ENCODE data around the gene LSM10.

The LSM10 gene

GRCh38 chr1:36389999-36390398 is 7.7 kb downstream of the LSM10 start:
- Histone ChIP-seq H3K4me2 (ENCODE audit: low read length) (peak overlapping the region; percentile 100), H3K4me3 (ENCODE audit: low read length) (peak overlapping the region; percentile 62), H3K4me1 (ENCODE audit: control insufficient read depth, low read length) (peaks cover 90% of the 10 kb centered on the region), H3K9me2 (replicated peaks; ENCODE audit: control insufficient read depth, low read length) (no peaks in the 10 kb centered on the region), H3K27me3 (ENCODE audit: control insufficient read depth, low read length) (no peaks in the 10 kb centered on the region), H3K27ac (ENCODE audit: low read depth, low read length) (peak overlapping the region; percentile 97), H3K79me2 (ENCODE audit: control insufficient read depth, low read length) (peaks cover 70% of the 10 kb centered on the region), H3K9me3 (ENCODE audit: control insufficient read depth, insufficient read depth, low read length) (no peaks in the 10 kb centered on the region), H4K20me1 (ENCODE audit: control insufficient read depth, insufficient read depth, low read depth, low read length) (no peaks in the 10 kb centered on the region), H3F3A (ENCODE audit: control insufficient read depth, insufficient read depth) (peaks cover 65% of the 10 kb centered on the region), H3K36me3 (ENCODE audit: control insufficient read depth, low read length) (peaks cover 86% of the 10 kb centered on the region)
- TF ChIP-seq, protein P1, sequence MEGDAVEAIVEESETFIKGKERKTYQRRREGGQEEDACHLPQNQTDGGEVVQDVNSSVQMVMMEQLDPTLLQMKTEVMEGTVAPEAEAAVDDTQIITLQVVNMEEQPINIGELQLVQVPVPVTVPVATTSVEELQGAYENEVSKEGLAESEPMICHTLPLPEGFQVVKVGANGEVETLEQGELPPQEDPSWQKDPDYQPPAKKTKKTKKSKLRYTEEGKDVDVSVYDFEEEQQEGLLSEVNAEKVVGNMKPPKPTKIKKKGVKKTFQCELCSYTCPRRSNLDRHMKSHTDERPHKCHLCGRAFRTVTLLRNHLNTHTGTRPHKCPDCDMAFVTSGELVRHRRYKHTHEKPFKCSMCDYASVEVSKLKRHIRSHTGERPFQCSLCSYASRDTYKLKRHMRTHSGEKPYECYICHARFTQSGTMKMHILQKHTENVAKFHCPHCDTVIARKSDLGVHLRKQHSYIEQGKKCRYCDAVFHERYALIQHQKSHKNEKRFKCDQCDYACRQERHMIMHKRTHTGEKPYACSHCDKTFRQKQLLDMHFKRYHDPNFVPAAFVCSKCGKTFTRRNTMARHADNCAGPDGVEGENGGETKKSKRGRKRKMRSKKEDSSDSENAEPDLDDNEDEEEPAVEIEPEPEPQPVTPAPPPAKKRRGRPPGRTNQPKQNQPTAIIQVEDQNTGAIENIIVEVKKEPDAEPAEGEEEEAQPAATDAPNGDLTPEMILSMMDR (IDR thresholded peaks at IDR 0.05; ENCODE audit: low read depth, low read length, poor library complexity, severe bottlenecking): no peak
- no peak for TF ChIP-seq EZH2phosphoT487 (IDR thresholded peaks at IDR 0.05; ENCODE audit: borderline replicate concordance, low read length)

DNA sequence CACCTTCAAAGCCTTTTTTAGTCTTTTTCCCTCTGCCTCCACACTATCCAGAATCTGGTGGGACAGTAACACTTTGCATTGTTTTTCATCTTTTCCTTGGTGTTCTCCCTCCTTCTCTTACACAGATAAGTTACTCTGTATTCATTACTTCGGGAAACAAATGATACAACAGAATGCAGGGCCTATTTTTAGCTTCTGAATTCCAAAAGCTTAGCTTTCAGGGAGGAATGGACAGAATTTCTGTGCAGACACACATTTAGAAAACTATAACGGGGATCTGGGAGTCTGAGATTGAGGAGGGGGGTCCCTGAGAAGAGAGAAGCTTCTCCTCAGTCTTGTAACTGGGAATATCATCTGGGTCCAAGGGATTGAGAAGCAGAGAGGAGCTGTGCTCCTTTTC is 8.4 kb downstream of the LSM10 start:
- peak overlapping the region; percentile 97 for H3K27ac ChIP-seq (ENCODE audit: low read depth, low read length)
- peaks cover 88% of the 10 kb centered on the region for H3K4me1 ChIP-seq (ENCODE audit: control insufficient read depth, low read length)
- H3K9me3 ChIP-seq (ENCODE audit: control insufficient read depth, insufficient read depth, low read length): no peaks in the 10 kb centered on the region
- peaks cover 70% of the 10 kb centered on the region for H3K79me2 ChIP-seq (ENCODE audit: control insufficient read depth, low read length)
- 0 out of 2 replicates have a peak, but pooled peaks cover 4% of the 10 kb centered on the region for H4K20me1 ChIP-seq (ENCODE audit: control insufficient read depth, insufficient read depth, low read depth, low read length)
- H3K36me3 ChIP-seq (ENCODE audit: control insufficient read depth, low read length): peaks cover 90% of the 10 kb centered on the region
- peak overlapping the region; percentile 100 for H3K4me2 ChIP-seq (ENCODE audit: low read length)
- H3K4me3 ChIP-seq (ENCODE audit: low read length): peak overlapping the region; percentile 62
- H3F3A ChIP-seq (ENCODE audit: control insufficient read depth, insufficient read depth): peaks cover 65% of the 10 kb centered on the region
- no peaks in the 10 kb centered on the region for H3K27me3 ChIP-seq (ENCODE audit: control insufficient read depth, low read length)
- TF ChIP-seq EZH2phosphoT487 (IDR thresholded peaks at IDR 0.05; ENCODE audit: borderline replicate concordance, low read length): no peak
- TF ChIP-seq, protein P1 (IDR thresholded peaks at IDR 0.05; ENCODE audit: low read depth, low read length, poor library complexity, severe bottlenecking): no peak
- no peaks in the 10 kb centered on the region for H3K9me2 ChIP-seq (replicated peaks; ENCODE audit: control insufficient read depth, low read length)

GRCh38 chr1:36387141-36387949 is 10.4 kb downstream of the LSM10 start:
- peak overlapping the region; percentile 89 for H3K4me3 ChIP-seq (ENCODE audit: low read length)
- H4K20me1 ChIP-seq (ENCODE audit: control insufficient read depth, insufficient read depth, low read depth, low read length): 0 out of 2 replicates have a peak, but pooled peaks cover 12% of the 10 kb centered on the region
- no peaks in the 10 kb centered on the region for H3K9me3 ChIP-seq (ENCODE audit: control insufficient read depth, insufficient read depth, low read length)
- H3K27ac ChIP-seq (ENCODE audit: low read depth, low read length): peak overlapping the region; percentile 97
- peaks cover 88% of the 10 kb centered on the region for H3K4me1 ChIP-seq (ENCODE audit: control insufficient read depth, low read length)
- H3F3A ChIP-seq (ENCODE audit: control insufficient read depth, insufficient read depth): peaks cover 49% of the 10 kb centered on the region
- no peaks in the 10 kb centered on the region for H3K9me2 ChIP-seq (replicated peaks; ENCODE audit: control insufficient read depth, low read length)
- no peaks in the 10 kb centered on the region for H3K27me3 ChIP-seq (ENCODE audit: control insufficient read depth, low read length)
- no peak for TF ChIP-seq EZH2phosphoT487 (IDR thresholded peaks at IDR 0.05; ENCODE audit: borderline replicate concordance, low read length)
- TF ChIP-seq, protein P1 (IDR thresholded peaks at IDR 0.05; ENCODE audit: low read depth, low read length, poor library complexity, severe bottlenecking): no peak
- H3K4me2 ChIP-seq (ENCODE audit: low read length): peak overlapping the region; percentile 100
- peaks cover 70% of the 10 kb centered on the region for H3K79me2 ChIP-seq (ENCODE audit: control insufficient read depth, low read length)
- H3K36me3 ChIP-seq (ENCODE audit: control insufficient read depth, low read length): peaks cover 84% of the 10 kb centered on the region
